DMS79 (cell line): Measurements from ENCODE around the gene ACO1.
A peak's percentile ranks its signal among the peaks of the same experiment; 100 is the strongest.
"Not testable (repeated sequence)": the region's sequence is repeated elsewhere in the genome, so short reads cannot be mapped to it uniquely, and the experiment has no call there.

Experiments
- DNase-seq: peaks from one replicate; lab custom pipeline; 2025; lab: John Stamatoyannopoulos, UW

Gene ACO1

GRCh38 chr9:32384364-32385151, at the start of gene ACO1:
Gene ACO1 (plus strand): TSS chr9:32384643. CDS start chr9:32405507, 20,864 bp downstream.
- peak; percentile 53 for DNase-seq

GRCh38 chr9:32334916-32335895, 49.2 kb upstream of the ACO1 start:
- DNase-seq, result no peak

DNA sequence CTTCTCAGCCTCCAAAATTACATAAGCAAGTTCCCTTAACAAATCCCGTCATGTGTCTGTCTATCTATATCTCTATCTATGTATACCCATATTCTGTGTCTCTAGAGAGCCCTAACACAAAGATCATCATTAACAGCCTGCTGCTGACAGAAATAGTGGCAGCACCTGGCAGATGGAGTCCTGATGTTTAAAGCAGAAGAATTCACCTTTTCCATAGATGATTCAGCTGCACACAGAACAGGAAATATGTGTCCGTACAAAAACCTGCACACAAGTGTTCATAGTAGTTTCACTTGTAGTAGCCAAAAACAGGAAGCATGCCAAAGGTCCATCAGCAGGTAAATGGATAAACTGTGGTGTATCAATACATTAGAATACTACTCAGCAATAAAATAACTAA, 45.0 kb upstream of the ACO1 start:
- no peak for DNase-seq

GRCh38 chr9:32340361-32340760, 44.1 kb upstream of the ACO1 start:
- DNase-seq, result no peak

GRCh38 chr9:32344551-32345182, 39.8 kb upstream of the ACO1 start:
- DNase-seq, result no peak

DNA sequence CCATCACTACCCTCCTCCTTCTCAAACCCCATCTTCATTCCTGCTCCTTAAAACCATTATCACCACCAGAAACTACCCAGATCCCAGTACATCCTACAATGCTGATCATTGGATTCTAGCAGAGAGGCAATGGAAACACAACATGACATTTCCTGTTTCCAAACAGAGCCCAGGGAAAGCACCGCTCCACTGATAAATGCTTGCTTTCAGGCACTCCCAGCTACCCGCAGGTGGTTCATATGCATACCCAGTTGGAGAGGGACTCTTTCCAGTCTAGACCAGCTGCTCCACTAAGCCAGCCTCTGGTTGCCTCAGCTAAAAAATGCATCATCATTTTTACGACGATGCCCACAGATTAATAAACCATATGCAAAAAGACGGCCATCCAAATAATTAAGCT, 39.2 kb upstream of the ACO1 start:
- no peak for DNase-seq

GRCh38 chr9:32347571-32347970, 36.9 kb upstream of the ACO1 start:
- no peak for DNase-seq

DNA sequence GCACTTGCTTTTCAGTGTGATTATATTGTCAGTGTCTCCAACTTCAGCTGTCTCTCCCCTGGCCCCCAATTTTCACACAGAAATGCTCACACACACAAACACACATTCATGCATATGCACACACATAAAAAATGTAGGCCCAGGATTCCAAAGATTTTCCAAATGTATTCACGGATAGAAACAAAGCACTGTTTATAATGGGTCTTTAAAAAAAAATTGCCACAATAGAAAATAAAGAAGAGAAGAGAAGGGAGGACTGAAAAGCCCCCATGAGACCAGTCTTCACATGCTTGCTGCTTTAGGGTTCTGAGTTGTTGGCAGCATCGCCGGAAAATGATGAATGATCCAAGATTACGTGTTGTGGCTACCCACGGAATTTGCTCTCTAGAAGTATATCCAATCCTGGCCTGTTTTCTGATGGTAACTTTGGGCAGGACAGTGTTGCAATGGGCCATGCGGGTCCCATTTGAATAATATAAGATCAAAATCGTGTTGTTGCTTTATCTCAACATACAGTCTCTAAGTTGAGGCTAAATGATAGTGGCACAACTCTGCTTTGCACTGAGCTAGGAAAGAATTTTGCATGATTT, 36.2 kb upstream of the ACO1 start:
- DNase-seq, result no peak

DNA sequence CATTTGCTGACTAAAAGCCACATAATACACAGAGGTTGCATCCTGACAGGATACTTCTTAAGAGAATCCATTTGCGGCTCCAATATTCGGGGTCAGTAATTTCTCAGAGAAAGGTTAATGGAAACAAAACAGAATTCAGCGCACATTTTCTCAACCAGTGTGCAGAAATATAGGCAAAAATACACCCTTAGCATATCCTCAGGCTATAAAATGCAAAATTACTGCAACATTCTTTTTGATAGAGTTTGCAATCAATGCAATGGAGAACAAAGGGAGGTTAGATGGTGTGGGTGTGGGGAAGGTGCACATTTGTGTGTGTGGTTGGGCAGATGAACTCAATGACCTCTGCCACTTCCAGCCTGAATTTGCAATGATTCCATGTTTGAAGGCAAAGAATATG, 35.4 kb upstream of the ACO1 start:
- no peak for DNase-seq

DNA sequence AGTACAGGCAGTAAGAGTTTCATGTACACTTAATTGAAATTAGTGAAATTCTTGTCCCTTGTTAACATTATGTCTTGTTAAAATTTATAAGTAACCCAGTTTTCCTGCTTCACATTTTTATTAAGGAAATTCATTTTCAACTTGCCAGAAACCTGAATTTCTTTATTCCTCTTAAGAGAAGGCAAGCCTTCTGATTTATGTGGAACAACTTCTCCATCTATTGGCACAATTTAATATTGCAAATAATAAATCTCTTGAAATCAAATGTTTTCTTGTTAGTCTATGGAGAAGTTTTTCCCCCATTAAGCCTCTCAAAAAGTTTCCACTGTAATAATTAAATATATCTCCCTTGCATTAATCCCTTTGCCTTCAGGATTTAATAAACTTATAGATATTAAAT, 33.8 kb upstream of the ACO1 start:
- DNase-seq, result no peak

- DNase-seq, result no peak
Observed at GRCh38 chr9:32351845-32352244, 32.6 kb upstream of the ACO1 start.

DNA sequence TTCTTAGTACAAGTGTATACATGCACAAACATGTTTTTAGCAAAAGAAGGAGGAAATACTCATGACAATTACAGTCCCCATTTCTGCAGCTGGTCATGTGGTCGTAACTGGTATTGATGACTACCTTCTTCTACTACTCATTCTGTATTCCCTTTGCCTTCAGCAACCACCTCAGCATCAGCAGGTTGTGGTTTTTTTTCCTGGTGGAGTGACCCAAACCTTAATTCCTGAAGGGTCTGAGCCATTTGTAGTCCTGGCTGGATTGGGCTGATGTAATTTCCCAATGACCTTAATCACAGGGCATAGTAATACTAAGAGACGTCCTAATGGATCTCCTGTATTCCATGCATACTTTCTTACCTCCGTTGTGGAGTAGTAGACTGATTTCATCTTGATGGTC, 31.0 kb upstream of the ACO1 start:
- not testable (repeated sequence) for DNase-seq

DNA sequence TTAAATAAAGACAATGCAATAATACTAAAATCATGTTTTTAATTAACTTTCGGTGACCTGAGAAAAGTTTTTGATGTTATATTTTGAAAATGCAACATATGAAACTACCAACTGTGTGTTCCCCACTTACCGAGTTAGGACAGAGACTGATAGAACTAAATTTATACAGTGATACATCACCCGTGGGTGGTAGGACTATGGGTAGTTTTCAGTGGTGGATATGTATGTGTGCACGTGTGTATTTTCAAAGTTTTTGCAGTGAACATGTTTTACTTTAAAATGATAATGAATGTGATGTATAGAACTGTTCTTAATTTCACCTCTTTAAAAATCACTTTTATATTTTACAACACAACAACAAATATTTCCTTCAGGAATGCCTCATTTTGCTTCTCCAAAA, 25.0 kb upstream of the ACO1 start:
- no peak for DNase-seq

- no peak for DNase-seq
Observed at GRCh38 chr9:32360983-32361673, 23.3 kb upstream of the ACO1 start.

GRCh38 chr9:32371279-32371678, 13.2 kb upstream of the ACO1 start:
- no peak for DNase-seq

- DNase-seq, result no peak
Observed at GRCh38 chr9:32371679-32372078, 12.8 kb upstream of the ACO1 start.

- no peak for DNase-seq
Observed at GRCh38 chr9:32376285-32376684, 8.2 kb upstream of the ACO1 start.

DNA sequence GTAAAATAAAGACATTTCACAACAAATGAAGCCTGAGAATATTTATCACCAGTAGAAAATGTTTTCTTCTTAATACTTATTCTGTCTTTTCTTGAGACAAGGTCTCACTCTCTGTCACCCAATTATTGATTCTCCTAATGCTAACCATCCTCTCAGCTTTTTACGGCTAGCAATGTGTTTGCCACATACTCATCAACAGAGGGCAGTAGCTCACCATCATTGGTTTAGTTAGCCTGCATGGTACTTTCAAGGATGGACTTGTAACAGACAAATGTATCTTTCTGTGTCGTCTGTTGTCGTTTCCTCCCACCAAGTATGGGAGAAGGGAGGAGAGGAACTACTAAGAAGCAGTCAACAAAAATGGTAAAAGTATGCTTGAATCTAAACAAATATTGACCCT, 5.9 kb upstream of the ACO1 start:
- DNase-seq, result peak; percentile 56

DNA sequence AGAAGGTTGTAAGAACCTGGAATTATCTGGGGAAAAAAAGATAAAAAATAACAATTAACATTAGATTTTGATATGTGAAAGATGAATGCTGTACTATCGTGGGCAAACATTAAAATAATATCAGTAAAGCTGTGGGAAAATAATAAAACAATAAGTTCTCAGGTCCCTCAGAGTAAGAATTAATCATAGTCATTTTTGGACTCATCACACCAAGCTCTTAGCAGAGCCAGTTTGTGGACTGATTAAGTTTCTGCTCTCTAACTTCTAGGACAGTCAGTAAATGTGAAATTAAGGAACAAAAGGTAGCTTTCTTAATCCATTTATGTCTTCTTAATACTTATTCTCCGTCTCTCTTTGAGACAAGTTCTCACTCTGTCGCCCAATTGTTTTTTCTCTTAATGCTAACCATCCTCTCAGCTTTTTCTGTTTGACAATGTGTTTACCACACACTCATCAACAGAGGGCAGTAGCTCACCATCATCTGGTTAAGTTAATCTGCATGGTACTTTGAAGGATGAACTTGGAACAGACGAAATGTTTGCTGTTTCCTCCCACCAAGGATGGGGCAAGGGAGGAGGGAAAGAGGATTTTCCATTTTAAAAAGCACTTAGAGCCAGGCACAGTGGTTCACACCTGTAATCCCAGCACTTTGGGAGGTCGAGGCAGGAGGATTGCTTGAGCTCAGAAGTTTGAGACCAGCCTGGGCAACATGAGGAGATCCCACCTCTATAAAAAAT, 5.3 kb upstream of the ACO1 start:
- peak; percentile 48 for DNase-seq

DNA sequence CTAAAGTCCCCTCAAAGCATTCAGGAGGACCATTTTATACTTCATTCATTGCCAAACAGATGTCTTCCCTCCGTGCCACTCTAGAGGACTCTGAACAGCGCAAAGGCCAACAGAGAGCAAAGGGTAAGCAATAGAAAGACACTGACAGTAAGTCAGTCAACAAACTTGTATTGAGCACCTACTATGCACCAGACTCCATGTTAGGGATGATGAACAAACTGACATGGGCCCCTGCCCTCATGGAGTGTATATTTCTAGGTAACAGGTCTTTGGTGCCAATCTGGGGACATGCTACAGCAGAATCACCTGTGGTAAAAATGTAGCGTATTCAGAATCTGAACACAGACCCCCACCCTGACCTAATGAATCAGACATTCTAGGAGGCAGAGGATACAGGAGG, 3.5 kb upstream of the ACO1 start:
- DNase-seq, result no peak
